Stimulated activated CD4-positive, alpha-beta T cell treated with anti-CD3 and anti-CD28 coated beads, Interleukin-1b, Interleukin-23, amount 100 ng/mL, for 4 hours (primary cell): ENCODE measurements around the gene TBCEL.

Experiments used
- DNase-seq, 2 donors: peaks; one replicate each; pipeline ENCODE4 v3.0.0-alpha.2; 2020; ENCODE audit warnings: low read depth in 2 of 2

The TBCEL gene

DNA sequence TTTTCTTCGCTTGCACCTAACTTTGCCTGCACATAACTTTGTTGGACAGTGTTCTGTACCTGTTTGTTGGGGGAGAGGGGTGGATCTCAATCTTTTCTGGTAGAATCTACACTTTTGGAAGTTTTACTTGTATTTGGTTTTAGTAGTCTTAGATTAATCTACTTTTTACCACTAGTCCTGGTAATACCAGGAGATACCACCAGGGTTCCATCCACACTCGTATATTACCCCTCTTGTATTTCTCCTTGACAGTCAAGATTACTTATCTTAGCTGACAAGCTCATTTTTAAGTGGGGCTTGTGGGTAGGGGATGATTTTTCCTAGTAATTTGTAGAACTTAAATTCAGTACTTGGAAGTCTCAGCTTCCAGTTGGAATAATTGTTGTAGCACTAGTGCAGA, 39.8 kb downstream of the TBCEL start:
- no peak for DNase-seq

GRCh38 chr11:121066623-121067022, 42.7 kb downstream of the TBCEL start:
- no peak for DNase-seq

DNA sequence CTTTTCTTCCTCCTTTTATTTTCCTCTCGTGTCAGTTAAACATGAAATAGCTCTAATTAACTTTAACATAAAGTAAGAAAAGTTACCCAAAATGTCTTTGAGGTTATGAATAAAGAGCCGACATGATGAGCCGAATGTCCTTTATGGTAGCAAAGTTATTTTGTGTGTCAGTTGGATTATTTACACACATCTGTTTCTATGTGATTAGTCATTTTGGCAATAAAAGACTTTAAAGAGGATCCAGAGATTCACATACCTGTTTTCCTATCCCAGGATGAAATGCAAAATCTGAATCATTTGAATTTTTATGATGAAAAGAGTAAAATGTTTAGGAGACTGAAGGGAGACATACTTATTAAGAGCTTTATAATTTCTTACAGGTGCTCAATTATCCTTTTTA, 43.1 kb downstream of the TBCEL start:
- DNase-seq: no peak

- no peak for DNase-seq
Observed at GRCh38 chr11:121067453-121067852, 43.6 kb downstream of the TBCEL start.

GRCh38 chr11:121067962-121068647, 44.2 kb downstream of the TBCEL start:
- DNase-seq: no peak

DNA sequence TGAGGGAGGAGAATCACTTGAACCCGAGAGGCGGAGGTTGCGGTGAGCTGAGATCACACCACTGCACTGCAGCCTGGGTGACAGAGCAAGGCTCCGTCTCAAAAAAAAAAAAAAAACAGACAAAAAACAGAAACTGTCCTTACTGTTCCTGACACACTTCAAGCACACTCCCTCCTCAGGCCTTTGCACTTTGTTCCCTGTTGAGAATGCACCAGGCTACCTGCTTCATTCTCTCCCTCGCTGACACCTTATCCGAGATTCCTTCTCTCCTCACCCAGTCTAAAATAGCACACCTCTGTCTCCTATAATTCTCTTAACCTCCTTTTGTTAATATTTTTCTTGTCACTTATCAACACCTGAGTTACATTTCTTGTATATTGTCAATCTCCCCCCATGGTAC, 44.9 kb downstream of the TBCEL start:
- no peak for DNase-seq

GRCh38 chr11:121070951-121071845, 47.3 kb downstream of the TBCEL start:
- no peak for DNase-seq

- DNase-seq: no peak
Observed at GRCh38 chr11:121071846-121072450, 48.0 kb downstream of the TBCEL start.

- no peak for DNase-seq
Observed at GRCh38 chr11:121081321-121081720, 57.4 kb downstream of the TBCEL start.

DNA sequence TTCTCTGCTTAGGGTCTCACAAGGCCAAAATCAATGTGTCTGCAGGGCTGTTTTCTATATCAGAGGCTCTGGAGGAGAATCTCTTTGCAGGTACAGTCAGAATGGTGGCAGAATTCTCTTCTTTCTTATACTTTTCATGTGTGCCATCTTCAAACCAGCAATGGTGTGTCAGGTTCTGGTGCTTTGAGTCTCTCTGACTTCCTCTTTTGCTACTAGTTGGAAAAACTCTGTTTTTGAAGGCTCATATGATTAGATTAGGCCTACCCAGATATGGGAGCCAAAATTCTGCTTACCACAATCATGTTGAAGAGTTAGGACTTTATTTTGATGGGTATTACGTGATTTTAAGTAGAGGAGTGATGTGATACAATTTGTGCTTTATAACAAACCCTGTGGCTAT, 58.3 kb downstream of the TBCEL start:
- DNase-seq: no peak

DNA sequence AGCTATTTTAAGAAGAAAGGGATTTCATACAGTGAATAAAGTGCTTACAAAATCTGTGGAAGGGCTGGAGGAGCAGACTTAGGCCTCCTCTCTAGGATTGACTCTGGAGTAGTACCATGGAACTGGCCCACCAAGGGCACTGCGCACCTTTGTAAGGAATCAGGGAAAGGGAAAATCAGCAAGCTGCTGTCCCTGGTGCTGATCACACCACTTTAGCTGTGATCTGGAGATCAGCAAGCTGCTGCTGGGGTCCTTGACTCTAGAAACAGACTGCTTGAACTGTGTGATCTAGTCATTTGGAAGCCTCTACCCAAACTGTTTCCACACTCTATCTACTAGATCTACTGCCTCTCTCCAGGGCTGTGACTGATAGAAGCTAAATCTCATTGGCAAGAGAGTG, 58.8 kb downstream of the TBCEL start:
- no peak for DNase-seq

GRCh38 chr11:121086866-121087265, 63.0 kb downstream of the TBCEL start:
- DNase-seq: no peak

GRCh38 chr11:121089566-121089965, 65.7 kb downstream of the TBCEL start:
- DNase-seq: no peak

GRCh38 chr11:121090145-121090721, 66.3 kb downstream of the TBCEL start:
- no peak for DNase-seq

DNA sequence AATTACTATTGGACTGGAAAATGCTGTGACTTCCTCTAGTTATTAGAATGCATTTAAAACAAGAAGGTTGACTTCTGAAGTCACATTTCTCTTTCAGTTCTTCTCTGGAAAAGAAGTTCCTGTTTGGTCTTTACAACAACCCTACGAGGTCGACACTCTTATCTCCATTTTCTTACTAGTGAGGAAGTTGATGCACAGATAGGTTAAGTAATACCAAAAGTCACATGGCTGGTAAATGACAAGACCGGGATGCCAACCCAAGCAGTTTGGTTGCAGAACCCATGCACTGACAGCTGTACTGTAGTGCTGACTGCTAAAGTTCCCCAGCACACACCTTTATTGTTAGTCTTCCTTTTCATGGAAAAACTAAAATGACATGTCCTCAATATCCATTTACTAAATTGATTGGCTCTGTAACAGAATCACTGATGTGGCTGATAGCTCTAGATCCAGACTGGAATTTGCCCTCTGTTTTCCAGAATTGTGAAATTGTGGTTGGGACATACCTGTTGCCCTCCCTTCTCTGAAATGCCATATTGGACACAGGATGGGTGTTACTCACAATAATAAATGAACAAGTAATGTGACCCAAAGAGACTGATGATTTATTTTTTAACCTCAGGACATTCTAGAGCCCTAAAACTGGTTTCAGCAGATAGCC, 67.7 kb downstream of the TBCEL start:
- DNase-seq: no peak

- DNase-seq: no peak
Observed at GRCh38 chr11:121095561-121095960, 71.7 kb downstream of the TBCEL start.

GRCh38 chr11:121099364-121099763, 75.5 kb downstream of the TBCEL start:
- no peak for DNase-seq

- no peak for DNase-seq
Observed at GRCh38 chr11:121099885-121100284, 76.0 kb downstream of the TBCEL start.

DNA sequence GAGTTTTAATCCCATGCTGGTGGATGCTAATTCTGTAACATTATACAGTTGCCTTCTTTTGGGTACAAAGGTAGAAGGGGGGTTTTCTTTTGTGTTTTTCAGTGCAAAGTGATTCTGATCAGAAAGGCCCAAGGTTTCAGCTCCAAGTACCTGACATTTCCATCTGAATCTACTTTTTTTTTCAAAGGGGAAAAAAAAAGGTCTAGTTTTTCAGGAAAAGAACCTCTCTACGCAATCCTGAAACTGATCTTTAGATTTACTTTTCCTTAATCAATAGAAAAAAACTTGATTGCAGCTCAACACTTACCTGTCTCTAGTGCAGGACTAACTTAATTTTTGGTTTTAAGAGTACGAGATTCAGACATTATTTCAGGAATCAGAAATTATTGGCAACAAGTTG, 77.0 kb downstream of the TBCEL start, which contains the start of gene TECTA:
Gene TECTA, plus strand, starts transcription at position 301 of the 400 bp plus-strand sequence. CDS start 1,423 bp downstream, outside the sequence.
- DNase-seq: no peak

DNA sequence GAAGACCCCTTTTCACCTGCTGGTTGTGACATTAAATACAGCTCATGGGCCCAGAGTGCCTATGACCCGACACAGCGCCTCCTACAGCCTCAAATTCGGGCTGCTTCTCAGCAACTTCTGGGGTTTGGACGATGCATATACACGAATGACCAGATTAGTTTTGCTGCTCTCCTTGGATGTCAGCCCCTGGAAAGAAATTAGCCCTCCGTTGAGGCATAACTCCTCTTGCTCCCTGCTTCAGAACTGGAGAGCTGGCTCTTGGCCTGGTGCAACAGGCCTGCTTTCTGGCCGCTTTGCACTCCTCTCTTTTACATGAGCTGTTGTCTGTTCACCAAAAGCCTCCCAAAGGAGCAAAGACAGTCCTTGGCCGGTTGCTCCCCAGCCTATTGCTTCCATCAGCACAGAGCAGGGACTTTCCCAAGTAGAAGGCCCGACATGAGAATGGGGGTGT, 80.4 kb downstream of the TBCEL start:
- DNase-seq: no peak

DNA sequence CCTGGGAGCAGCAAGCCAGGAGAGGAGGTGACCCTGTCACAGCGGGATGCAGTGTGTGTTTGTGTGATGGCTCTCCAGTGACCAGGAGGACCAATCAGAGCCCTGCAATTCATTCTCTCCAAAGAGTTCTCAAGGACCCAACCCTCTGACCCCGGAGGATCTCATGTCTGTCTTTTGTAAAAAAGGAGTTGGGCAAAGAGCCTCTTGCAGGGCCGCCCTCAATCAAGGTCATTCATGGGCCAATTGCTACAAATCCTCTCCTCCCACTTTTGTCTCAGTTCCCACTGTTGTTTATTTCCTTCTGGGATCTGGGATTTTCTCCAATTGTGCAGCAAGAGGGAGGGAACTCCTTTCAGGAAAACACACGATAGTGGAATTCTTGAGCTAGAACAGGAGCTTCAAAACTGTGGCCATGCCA, 81.2 kb downstream of the TBCEL start:
- no peak for DNase-seq
